Erythroblast (primary cell): ENCODE data around the gene GRAPL.
"Not testable (repeated sequence)": the region's sequence is repeated elsewhere in the genome, so short reads cannot be mapped to it uniquely, and the experiment has no call there.

Experiments
- GATA1 ChIP-seq: IDR thresholded peaks from 2 replicates; pipeline ENCODE4 v1.6.1; 2011; ENCODE audit warnings: low read depth, mild to moderate bottlenecking, control low read depth, low read length, moderate library complexity
- POLR2A ChIP-seq: IDR thresholded peaks from 2 replicates; pipeline ENCODE4 v1.6.1; 2011; ENCODE audit warnings: mild to moderate bottlenecking, low read length

DNA sequence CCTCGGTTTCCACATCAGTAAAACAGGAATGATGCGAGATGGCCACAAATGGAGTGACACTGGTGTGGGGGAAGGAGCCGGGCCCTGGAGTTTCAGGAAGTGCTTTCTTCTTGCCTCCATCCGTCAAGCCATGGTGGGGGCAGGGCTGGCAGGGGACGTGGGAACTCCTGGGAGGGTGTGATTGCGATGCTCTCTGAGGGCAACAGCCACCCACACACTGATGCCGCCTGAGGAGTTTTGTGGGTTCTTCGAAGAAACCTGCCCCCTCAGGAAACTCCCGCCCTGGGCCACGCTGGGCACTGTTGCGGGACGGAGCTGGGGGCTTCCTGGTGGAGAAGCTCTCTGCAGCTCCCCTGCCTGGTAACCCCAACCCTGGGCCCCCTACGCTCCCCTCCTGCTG lies 8.0 kb downstream of the GRAPL start:
- not testable (repeated sequence) for TF ChIP-seq POLR2A, GATA1
